ENCODE data around the gene CREB3L2.

CREB3L2 gene

GRCh38 chr7:137870684-137871083 is 131.2 kb downstream of the CREB3L2 start:
- Histone ChIP-seq H3K27ac (ENCODE audit: low read depth, low read length) (no peak overlapping the region), H4K91ac (ENCODE audit: low read depth, low read length) (no peak overlapping the region)

DNA sequence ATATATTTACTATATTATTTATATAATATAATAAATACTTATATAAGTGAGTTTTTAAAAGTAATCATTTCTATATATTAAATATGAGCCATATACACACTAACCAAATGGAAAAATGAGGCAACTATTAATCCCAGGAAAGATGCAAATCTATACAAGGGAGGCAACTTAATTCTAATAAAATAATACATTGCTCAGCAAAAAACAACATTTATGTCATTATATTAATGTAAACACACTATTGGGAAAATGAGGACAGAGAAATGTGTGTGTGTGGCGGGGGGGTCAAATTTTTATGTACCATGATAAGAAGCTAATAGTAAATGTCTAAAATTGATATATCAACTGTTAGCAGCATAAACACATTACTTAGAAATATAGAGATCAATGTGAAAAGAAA is 131.8 kb downstream of the CREB3L2 start:
- no peak for DNase-seq
- H3K23ac ChIP-seq (ENCODE audit: low read length): no peak overlapping the region
- no peak overlapping the region for H4K91ac ChIP-seq (ENCODE audit: low read depth, low read length)
- no peaks in the 10 kb centered on the region for H3K79me2 ChIP-seq (ENCODE audit: control insufficient read depth, insufficient read depth, low read length, poor library complexity)
- H2BK12ac ChIP-seq (ENCODE audit: low read length): no peak overlapping the region
- H3K14ac ChIP-seq (ENCODE audit: low read length): no peak overlapping the region
- H3K27me3 ChIP-seq (ENCODE audit: insufficient read depth, low read length): no peaks in the 10 kb centered on the region
- no peak overlapping the region for H3K4me2 ChIP-seq (ENCODE audit: low read length)
- no peak overlapping the region for H3K18ac ChIP-seq (ENCODE audit: low read length)
- H3K79me1 ChIP-seq (ENCODE audit: low read length): no peaks in the 10 kb centered on the region
- no peaks in the 10 kb centered on the region for H3K9me3 ChIP-seq (ENCODE audit: insufficient read depth, low read depth, low read length)
- no peak overlapping the region for H2AK5ac ChIP-seq (ENCODE audit: low read length)
- no peak overlapping the region for H2AFZ ChIP-seq (ENCODE audit: insufficient read depth, low read length, poor library complexity)
- H4K12ac ChIP-seq (ENCODE audit: low read depth, low read length): no peak overlapping the region
- no CpG with 5 or more reads among the region's 1 CpG for WGBS (ENCODE audit: extremely low coverage, insufficient coverage, insufficient read length)
- H3K4ac ChIP-seq (ENCODE audit: low read depth, low read length): no peak overlapping the region
- H3K36me3 ChIP-seq (ENCODE audit: control insufficient read depth in 1 of 2, insufficient read depth in 2 of 2, low read length in 2 of 2): peaks cover 8 to 37% of the 10 kb centered on the region in 2 experiments
- no peak overlapping the region for H2BK5ac ChIP-seq (ENCODE audit: low read depth, low read length, poor library complexity)
- H3K9ac ChIP-seq (ENCODE audit: low read length): no peak overlapping the region
- no peak overlapping the region for H4K8ac ChIP-seq (ENCODE audit: low read depth, low read length)
- no peak overlapping the region for H3K27ac ChIP-seq (ENCODE audit: low read depth, low read length)
- no peak overlapping the region for H3K4me3 ChIP-seq (ENCODE audit: low read depth, low read length)
- no peak overlapping the region for H2BK120ac ChIP-seq (ENCODE audit: insufficient read depth, low read length, poor library complexity)
- no peaks in the 10 kb centered on the region for H3K4me1 ChIP-seq (ENCODE audit: control insufficient read depth in 1 of 2, insufficient read depth in 2 of 2, low read length in 2 of 2)

More at GRCh38 chr7:137870684-137871083, 131.2 kb downstream of the CREB3L2 start:
- H3K79me2 ChIP-seq (ENCODE audit: control insufficient read depth, insufficient read depth, low read length, poor library complexity): no peaks in the 10 kb centered on the region
- H4K8ac ChIP-seq (ENCODE audit: low read depth, low read length): no peak overlapping the region
- H3K4me1 ChIP-seq (ENCODE audit: control insufficient read depth in 1 of 2, insufficient read depth in 2 of 2, low read length in 2 of 2): no peaks in the 10 kb centered on the region
- no peak overlapping the region for H2BK120ac ChIP-seq (ENCODE audit: insufficient read depth, low read length, poor library complexity)
- H3K23ac ChIP-seq (ENCODE audit: low read length): no peak overlapping the region
- H2BK12ac ChIP-seq (ENCODE audit: low read length): no peak overlapping the region
- H3K4me3 ChIP-seq (ENCODE audit: low read depth, low read length): no peak overlapping the region
- H3K18ac ChIP-seq (ENCODE audit: low read length): no peak overlapping the region
- no peaks in the 10 kb centered on the region for H3K79me1 ChIP-seq (ENCODE audit: low read length)
- no peak for DNase-seq
- H3K9ac ChIP-seq (ENCODE audit: low read length): no peak overlapping the region
- no peak overlapping the region for H4K12ac ChIP-seq (ENCODE audit: low read depth, low read length)
- no peak overlapping the region for H2AFZ ChIP-seq (ENCODE audit: insufficient read depth, low read length, poor library complexity)
- H3K9me3 ChIP-seq (ENCODE audit: insufficient read depth, low read depth, low read length): no peaks in the 10 kb centered on the region
- no peak overlapping the region for H3K4me2 ChIP-seq (ENCODE audit: low read length)
- no peak overlapping the region for H2BK5ac ChIP-seq (ENCODE audit: low read depth, low read length, poor library complexity)
- no peak overlapping the region for H2AK5ac ChIP-seq (ENCODE audit: low read length)
- peaks cover 11 to 39% of the 10 kb centered on the region in 2 experiments for H3K36me3 ChIP-seq (ENCODE audit: control insufficient read depth in 1 of 2, insufficient read depth in 2 of 2, low read length in 2 of 2)
- no peak overlapping the region for H3K14ac ChIP-seq (ENCODE audit: low read length)
- H3K4ac ChIP-seq (ENCODE audit: low read depth, low read length): no peak overlapping the region
- H3K27me3 ChIP-seq (ENCODE audit: insufficient read depth, low read length): no peaks in the 10 kb centered on the region

- no peak overlapping the region for H2AK5ac ChIP-seq (ENCODE audit: low read length)
- no peak overlapping the region for H4K12ac ChIP-seq (ENCODE audit: low read depth, low read length)
- no peak overlapping the region for H2BK12ac ChIP-seq (ENCODE audit: low read length)
- no CpG with 5 or more reads among the region's 3 CpGs for WGBS (ENCODE audit: extremely low coverage, insufficient coverage, insufficient read length)
- H2BK120ac ChIP-seq (ENCODE audit: insufficient read depth, low read length, poor library complexity): no peak overlapping the region
- no peak overlapping the region for H3K27ac ChIP-seq (ENCODE audit: low read depth, low read length)
- H3K4me2 ChIP-seq (ENCODE audit: low read length): no peak overlapping the region
- H3K4me1 ChIP-seq (ENCODE audit: control insufficient read depth in 1 of 2, insufficient read depth in 2 of 2, low read length in 2 of 2): no peaks in the 10 kb centered on the region
- no peaks in the 10 kb centered on the region for H3K79me2 ChIP-seq (ENCODE audit: control insufficient read depth, insufficient read depth, low read length, poor library complexity)
- no peak overlapping the region for H2AFZ ChIP-seq (ENCODE audit: insufficient read depth, low read length, poor library complexity)
- no peak overlapping the region for H3K14ac ChIP-seq (ENCODE audit: low read length)
- H3K18ac ChIP-seq (ENCODE audit: low read length): no peak overlapping the region
- H4K91ac ChIP-seq (ENCODE audit: low read depth, low read length): no peak overlapping the region
- no peaks in the 10 kb centered on the region for H3K79me1 ChIP-seq (ENCODE audit: low read length)
- no peak overlapping the region for H4K8ac ChIP-seq (ENCODE audit: low read depth, low read length)
- no peak overlapping the region for H3K23ac ChIP-seq (ENCODE audit: low read length)
- no peak overlapping the region for H3K4ac ChIP-seq (ENCODE audit: low read depth, low read length)
- H3K36me3 ChIP-seq (ENCODE audit: control insufficient read depth in 1 of 2, insufficient read depth in 2 of 2, low read length in 2 of 2): peaks cover 9 to 38% of the 10 kb centered on the region in 2 experiments
- DNase-seq: no peak
- H2BK5ac ChIP-seq (ENCODE audit: low read depth, low read length, poor library complexity): no peak overlapping the region
- H3K27me3 ChIP-seq (ENCODE audit: insufficient read depth, low read length): no peaks in the 10 kb centered on the region
- H3K9me3 ChIP-seq (ENCODE audit: insufficient read depth, low read depth, low read length): no peaks in the 10 kb centered on the region
- no peak overlapping the region for H3K9ac ChIP-seq (ENCODE audit: low read length)
- no peak overlapping the region for H3K4me3 ChIP-seq (ENCODE audit: low read depth, low read length)
Observed at GRCh38 chr7:137869260-137869659, 132.6 kb downstream of the CREB3L2 start.

DNA sequence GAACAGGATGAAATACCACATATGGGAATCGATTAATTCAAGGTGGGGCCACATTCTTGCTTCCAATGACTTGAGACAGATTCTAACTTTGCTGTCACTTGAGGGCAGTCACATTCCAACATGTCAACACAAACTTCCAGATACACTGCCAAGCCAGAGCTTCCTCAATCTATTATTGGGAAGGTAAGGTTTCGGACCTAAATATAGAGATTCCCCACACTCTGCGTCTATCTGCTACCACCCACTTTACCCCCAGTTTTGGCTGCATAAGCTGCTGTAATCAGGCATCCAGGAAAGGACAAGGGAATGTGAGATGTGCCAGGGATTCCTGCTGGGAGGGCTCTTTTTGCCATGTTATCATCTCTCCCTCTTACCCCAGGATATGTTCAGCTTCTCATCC is 134.6 kb downstream of the CREB3L2 start:
- H3K27ac ChIP-seq (ENCODE audit: low read depth, low read length): no peak overlapping the region
- H2AFZ ChIP-seq (ENCODE audit: insufficient read depth, low read length, poor library complexity): no peak overlapping the region
- no peak overlapping the region for H3K23ac ChIP-seq (ENCODE audit: low read length)
- H4K8ac ChIP-seq (ENCODE audit: low read depth, low read length): no peak overlapping the region
- no peak overlapping the region for H3K14ac ChIP-seq (ENCODE audit: low read length)
- H3K79me1 ChIP-seq (ENCODE audit: low read length): no peaks in the 10 kb centered on the region
- H3K79me2 ChIP-seq (ENCODE audit: control insufficient read depth, insufficient read depth, low read length, poor library complexity): no peaks in the 10 kb centered on the region
- H2BK5ac ChIP-seq (ENCODE audit: low read depth, low read length, poor library complexity): no peak overlapping the region
- no peak overlapping the region for H3K4me3 ChIP-seq (ENCODE audit: low read depth, low read length)
- no peaks in the 10 kb centered on the region for H3K9me3 ChIP-seq (ENCODE audit: insufficient read depth, low read depth, low read length)
- H3K18ac ChIP-seq (ENCODE audit: low read length): no peak overlapping the region
- no peak overlapping the region for H2BK120ac ChIP-seq (ENCODE audit: insufficient read depth, low read length, poor library complexity)
- no peak for DNase-seq
- no peak overlapping the region for H2AK5ac ChIP-seq (ENCODE audit: low read length)
- no peaks in the 10 kb centered on the region for H3K4me1 ChIP-seq (ENCODE audit: control insufficient read depth in 1 of 2, insufficient read depth in 2 of 2, low read length in 2 of 2)
- H3K36me3 ChIP-seq (ENCODE audit: control insufficient read depth in 1 of 2, insufficient read depth in 2 of 2, low read length in 2 of 2): peaks cover 12 to 31% of the 10 kb centered on the region in 2 experiments
- H2BK12ac ChIP-seq (ENCODE audit: low read length): no peak overlapping the region
- no peak overlapping the region for H3K9ac ChIP-seq (ENCODE audit: low read length)
- no CpG with 5 or more reads among the region's 3 CpGs for WGBS (ENCODE audit: extremely low coverage, insufficient coverage, insufficient read length)
- no peak overlapping the region for H4K12ac ChIP-seq (ENCODE audit: low read depth, low read length)
- no peak overlapping the region for H4K91ac ChIP-seq (ENCODE audit: low read depth, low read length)
- H3K27me3 ChIP-seq (ENCODE audit: insufficient read depth, low read length): no peaks in the 10 kb centered on the region
- no peak overlapping the region for H3K4me2 ChIP-seq (ENCODE audit: low read length)
- H3K4ac ChIP-seq (ENCODE audit: low read depth, low read length): no peak overlapping the region
